ENCODE results near the gene AUTS2.
A peak's percentile ranks its signal among the peaks of the same experiment; 100 is the strongest.

AUTS2 gene

GRCh38 chr7:69598081-69598486, at the start of gene AUTS2:
AUTS2 (plus strand) TSS chr7:69598475; CDS start chr7:69599654, 1,179 bp downstream.
- DNase-seq (ENCODE audit: low spot score in 2 of 2) (peak in 1 of 2 donors; percentile 36), ATAC-seq (replicated peaks; ENCODE audit: extremely low read depth, poor library complexity, severe bottlenecking) (peak; percentile 58)
- Mint-ChIP-seq H3K9me3 (no peaks in the 10 kb centered on the region), H3K27ac (ENCODE audit: low read depth) (peak within 1 kb of the TSS; percentile 73), H3K27me3 (peaks cover 10% of the 10 kb centered on the region), H3K4me1 (peaks cover 26% of the 10 kb centered on the region), H3K4me3 (no peak within 1 kb of the TSS), H3K36me3 (ENCODE audit: insufficient read depth) (peaks cover 10% of the 10 kb centered on the region)

GRCh38 chr7:69550991-69551390, 47.3 kb upstream of the AUTS2 start:
- DNase-seq (ENCODE audit: low spot score in 2 of 2) (no peak), ATAC-seq (replicated peaks; ENCODE audit: extremely low read depth, poor library complexity, severe bottlenecking) (no peak)
- Mint-ChIP-seq H3K4me3 (no peak overlapping the region), H3K36me3 (ENCODE audit: insufficient read depth) (no peaks in the 10 kb centered on the region), H3K27ac (ENCODE audit: low read depth) (no peak overlapping the region), H3K4me1 (no peaks in the 10 kb centered on the region), H3K9me3 (no peaks in the 10 kb centered on the region), H3K27me3 (peaks cover 9% of the 10 kb centered on the region)

DNA sequence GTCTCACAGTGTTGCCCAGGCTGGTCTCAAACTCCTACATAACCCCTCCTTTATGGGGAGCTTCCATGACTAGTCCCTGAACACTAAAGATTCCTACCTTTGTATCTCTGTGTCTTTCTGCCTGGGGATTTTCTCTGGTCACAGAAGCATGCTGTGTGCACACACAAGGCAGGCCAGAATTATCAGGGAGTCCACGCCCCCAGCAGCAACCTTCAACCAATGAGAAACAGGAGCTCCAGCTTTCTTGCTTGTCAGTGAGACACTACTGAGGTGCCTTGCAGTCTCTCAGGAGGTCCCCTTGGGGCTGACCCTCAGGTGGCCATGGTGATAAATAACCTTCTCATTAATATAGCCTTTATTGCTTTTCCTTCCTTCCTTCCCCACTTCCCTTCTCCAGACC, 45.1 kb upstream of the AUTS2 start:
- no peak overlapping the region for H3K27ac Mint-ChIP-seq (ENCODE audit: low read depth)
- no peaks in the 10 kb centered on the region for H3K9me3 Mint-ChIP-seq
- peaks cover 9% of the 10 kb centered on the region for H3K27me3 Mint-ChIP-seq
- no peaks in the 10 kb centered on the region for H3K4me1 Mint-ChIP-seq
- no peaks in the 10 kb centered on the region for H3K36me3 Mint-ChIP-seq (ENCODE audit: insufficient read depth)
- ATAC-seq (replicated peaks; ENCODE audit: extremely low read depth, poor library complexity, severe bottlenecking), result no peak
- DNase-seq (ENCODE audit: low spot score in 2 of 2), result no peak
- no peak overlapping the region for H3K4me3 Mint-ChIP-seq

GRCh38 chr7:69561266-69561960, 36.9 kb upstream of the AUTS2 start:
- no peak overlapping the region for H3K27ac Mint-ChIP-seq (ENCODE audit: low read depth)
- DNase-seq (ENCODE audit: low spot score in 2 of 2) (no peak), ATAC-seq (replicated peaks; ENCODE audit: extremely low read depth, poor library complexity, severe bottlenecking) (no peak)
- H3K9me3 Mint-ChIP-seq, result no peaks in the 10 kb centered on the region
- H3K36me3 Mint-ChIP-seq (ENCODE audit: insufficient read depth), result no peaks in the 10 kb centered on the region
- H3K27me3 Mint-ChIP-seq, result no peaks in the 10 kb centered on the region
- no peaks in the 10 kb centered on the region for H3K4me1 Mint-ChIP-seq
- H3K4me3 Mint-ChIP-seq, result no peak overlapping the region

- Mint-ChIP-seq H3K36me3 (ENCODE audit: insufficient read depth) (peaks cover 2% of the 10 kb centered on the region), H3K27ac (ENCODE audit: low read depth) (no peak overlapping the region), H3K4me1 (no peaks in the 10 kb centered on the region), H3K4me3 (no peak overlapping the region), H3K27me3 (peaks cover 18% of the 10 kb centered on the region), H3K9me3 (no peaks in the 10 kb centered on the region)
- DNase-seq (ENCODE audit: low spot score in 2 of 2) (no peak), ATAC-seq (replicated peaks; ENCODE audit: extremely low read depth, poor library complexity, severe bottlenecking) (peak; percentile 24)
Observed at GRCh38 chr7:69564454-69565417, 33.5 kb upstream of the AUTS2 start.

- Mint-ChIP-seq H3K27me3 (peaks cover 18% of the 10 kb centered on the region), H3K36me3 (ENCODE audit: insufficient read depth) (peaks cover 3% of the 10 kb centered on the region), H3K4me3 (no peak overlapping the region), H3K27ac (ENCODE audit: low read depth) (no peak overlapping the region), H3K4me1 (no peaks in the 10 kb centered on the region), H3K9me3 (no peaks in the 10 kb centered on the region)
- no peak for DNase-seq (ENCODE audit: low spot score in 2 of 2)
- ATAC-seq (replicated peaks; ENCODE audit: extremely low read depth, poor library complexity, severe bottlenecking), result no peak
Observed at GRCh38 chr7:69567800-69568199, 30.5 kb upstream of the AUTS2 start.

GRCh38 chr7:69568266-69568665, 30.0 kb upstream of the AUTS2 start:
- ATAC-seq (replicated peaks; ENCODE audit: extremely low read depth, poor library complexity, severe bottlenecking) (no peak), DNase-seq (ENCODE audit: low spot score in 2 of 2) (no peak)
- H3K27me3 Mint-ChIP-seq, result peaks cover 18% of the 10 kb centered on the region
- no peaks in the 10 kb centered on the region for H3K4me1 Mint-ChIP-seq
- no peak overlapping the region for H3K4me3 Mint-ChIP-seq
- peak overlapping the region; percentile 46 for H3K27ac Mint-ChIP-seq (ENCODE audit: low read depth)
- H3K36me3 Mint-ChIP-seq (ENCODE audit: insufficient read depth), result peaks cover 3% of the 10 kb centered on the region
- H3K9me3 Mint-ChIP-seq, result no peaks in the 10 kb centered on the region

- Mint-ChIP-seq H3K27me3 (no peaks in the 10 kb centered on the region), H3K9me3 (no peaks in the 10 kb centered on the region)
Observed at GRCh38 chr7:69575651-69576050, 22.6 kb upstream of the AUTS2 start.

GRCh38 chr7:69577221-69577620, 21.1 kb upstream of the AUTS2 start:
- no peak for DNase-seq (ENCODE audit: low spot score in 2 of 2)

More at GRCh38 chr7:69575651-69576050, 22.6 kb upstream of the AUTS2 start:
- ATAC-seq (replicated peaks; ENCODE audit: extremely low read depth, poor library complexity, severe bottlenecking), result no peak
- Mint-ChIP-seq H3K4me1 (no peaks in the 10 kb centered on the region), H3K36me3 (ENCODE audit: insufficient read depth) (no peaks in the 10 kb centered on the region), H3K4me3 (no peak overlapping the region), H3K27ac (ENCODE audit: low read depth) (no peak overlapping the region)
- no peak for DNase-seq (ENCODE audit: low spot score in 2 of 2)

DNA sequence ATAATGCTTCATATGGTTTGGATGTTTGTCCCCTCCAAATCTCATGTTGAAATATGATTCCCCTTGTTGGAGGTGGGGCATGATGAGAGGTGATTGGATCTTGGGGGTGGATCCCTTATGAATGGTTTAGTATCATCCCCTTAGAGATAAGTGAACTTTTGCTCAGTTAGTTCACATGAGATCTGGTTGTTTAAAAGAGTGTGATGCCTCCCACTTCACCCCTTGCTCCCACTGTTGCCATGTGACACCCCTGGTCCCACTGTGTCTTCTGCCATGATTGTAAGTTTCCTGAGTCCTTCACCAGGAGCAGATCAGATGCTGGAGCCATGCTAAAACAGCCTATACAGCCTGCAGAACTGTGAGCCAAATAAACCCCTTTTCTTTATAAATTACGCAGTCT, 13.1 kb upstream of the AUTS2 start:
- Mint-ChIP-seq H3K4me3 (no peak overlapping the region), H3K27ac (ENCODE audit: low read depth) (no peak overlapping the region), H3K27me3 (no peaks in the 10 kb centered on the region), H3K4me1 (no peaks in the 10 kb centered on the region), H3K9me3 (no peaks in the 10 kb centered on the region), H3K36me3 (ENCODE audit: insufficient read depth) (peaks cover 2% of the 10 kb centered on the region)
- ATAC-seq (replicated peaks; ENCODE audit: extremely low read depth, poor library complexity, severe bottlenecking), result no peak
- DNase-seq (ENCODE audit: low spot score in 2 of 2), result no peak

More at GRCh38 chr7:69577221-69577620, 21.1 kb upstream of the AUTS2 start:
- no peak for ATAC-seq (replicated peaks; ENCODE audit: extremely low read depth, poor library complexity, severe bottlenecking)
- Mint-ChIP-seq H3K36me3 (ENCODE audit: insufficient read depth) (no peaks in the 10 kb centered on the region), H3K4me1 (no peaks in the 10 kb centered on the region), H3K4me3 (no peak overlapping the region), H3K27ac (ENCODE audit: low read depth) (no peak overlapping the region), H3K27me3 (no peaks in the 10 kb centered on the region), H3K9me3 (no peaks in the 10 kb centered on the region)

DNA sequence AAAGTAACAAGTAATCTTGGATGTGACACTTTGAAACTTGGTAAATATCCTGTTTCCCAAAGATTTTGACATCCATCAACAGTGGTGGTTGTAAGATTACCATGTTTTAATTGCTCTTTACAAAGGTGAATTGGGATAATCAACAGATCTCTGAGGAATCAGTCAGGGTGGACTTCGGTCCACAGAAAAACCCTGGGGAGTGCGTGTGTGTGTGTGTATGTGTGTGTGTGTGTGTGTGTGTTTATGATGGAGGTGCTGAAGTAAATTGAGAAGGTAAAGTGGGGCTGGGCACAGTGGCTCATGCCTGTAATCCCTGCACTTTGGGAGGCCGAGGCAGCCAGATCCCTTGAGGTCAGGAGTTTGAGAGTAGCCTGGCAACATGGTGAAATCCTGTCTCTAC, 12.0 kb upstream of the AUTS2 start:
- no peak overlapping the region for H3K27ac Mint-ChIP-seq (ENCODE audit: low read depth)
- H3K4me1 Mint-ChIP-seq, result no peaks in the 10 kb centered on the region
- H3K4me3 Mint-ChIP-seq, result no peak overlapping the region
- DNase-seq (ENCODE audit: low spot score in 2 of 2) (no peak), ATAC-seq (replicated peaks; ENCODE audit: extremely low read depth, poor library complexity, severe bottlenecking) (no peak)
- peaks cover 2% of the 10 kb centered on the region for H3K36me3 Mint-ChIP-seq (ENCODE audit: insufficient read depth)
- H3K9me3 Mint-ChIP-seq, result no peaks in the 10 kb centered on the region
- H3K27me3 Mint-ChIP-seq, result no peaks in the 10 kb centered on the region

DNA sequence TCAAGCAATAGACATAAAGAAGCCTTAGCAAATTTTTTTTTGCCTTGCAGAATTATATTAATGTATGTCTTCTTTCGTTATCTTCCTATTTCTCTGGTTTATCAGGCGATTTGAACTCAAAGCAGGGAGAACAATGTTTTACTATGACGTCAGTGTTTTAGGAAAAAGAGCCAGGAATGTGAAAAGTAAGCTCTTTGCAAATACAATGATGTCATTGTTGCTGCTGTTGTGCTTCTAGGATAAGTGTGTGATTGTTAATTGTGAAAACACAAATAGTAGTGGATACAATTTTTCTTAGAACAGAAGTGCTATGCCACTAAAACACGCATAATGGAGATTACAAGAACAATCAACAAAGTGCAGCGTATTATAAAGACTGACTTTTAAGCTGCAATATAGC, 9.5 kb upstream of the AUTS2 start:
- Mint-ChIP-seq H3K4me1 (no peaks in the 10 kb centered on the region), H3K36me3 (ENCODE audit: insufficient read depth) (peaks cover 2% of the 10 kb centered on the region), H3K9me3 (no peaks in the 10 kb centered on the region), H3K27ac (ENCODE audit: low read depth) (no peak overlapping the region), H3K27me3 (no peaks in the 10 kb centered on the region), H3K4me3 (no peak overlapping the region)
- DNase-seq (ENCODE audit: low spot score in 2 of 2) (no peak), ATAC-seq (replicated peaks; ENCODE audit: extremely low read depth, poor library complexity, severe bottlenecking) (no peak)

GRCh38 chr7:69591805-69592204, 6.5 kb upstream of the AUTS2 start:
- Mint-ChIP-seq H3K36me3 (ENCODE audit: insufficient read depth) (peaks cover 1% of the 10 kb centered on the region), H3K4me3 (no peak overlapping the region), H3K9me3 (no peaks in the 10 kb centered on the region), H3K27ac (ENCODE audit: low read depth) (no peak overlapping the region), H3K4me1 (no peaks in the 10 kb centered on the region), H3K27me3 (no peaks in the 10 kb centered on the region)
- ATAC-seq (replicated peaks; ENCODE audit: extremely low read depth, poor library complexity, severe bottlenecking), result no peak
- DNase-seq (ENCODE audit: low spot score in 2 of 2), result no peak
